HEK293 (cell line): ENCODE data around the gene RASEF.
"Not testable (repeated sequence)": the region's sequence is repeated elsewhere in the genome, so short reads cannot be mapped to it uniquely, and the experiment has no call there.

ENCODE experiments used
- CTCF ChIA-PET: fragments of 350-600 bp; formaldehyde crosslinking; extraction: SDS; loops from one replicate; lab custom pipeline; 2021; ENCODE audit warnings: antibody characterized with exemption; lab: Yijun Ruan, JAX
- POLR2A ChIA-PET: fragments of 300-600 bp; formaldehyde crosslinking; extraction: SDS; loops from one replicate; lab custom pipeline; 2020; ENCODE audit warnings: antibody characterized with exemption, inconsistent platforms; lab: Yijun Ruan, JAX
- H3K27ac ChIP-seq: fragments of 200-500 bp; sonication (Bioruptor generic); 2 replicates; pipeline ENCODE4 v1.5.1; 2014; ENCODE audit warnings: low read depth, low read length, control low read depth, inconsistent platforms; ENCODE audit errors: extremely low read depth
- H3K36me3 ChIP-seq, 2 experiments: fragments of 200-500 bp in 1 of 2; sonication (Bioruptor generic) in 1 of 2; 1 replicate in 1 of 2; 2 replicates in 1 of 2; pipeline ENCODE4 v1.5.1; 2014 to 2017; ENCODE audit warnings: inconsistent platforms in 2 of 2, low read length in 2 of 2; ENCODE audit not compliant: control insufficient read depth in 2 of 2, insufficient read depth in 1 of 2
- H3K4me1 ChIP-seq: fragments of 200-500 bp; sonication (Bioruptor generic); 2 replicates; pipeline ENCODE4 v1.5.1; 2014; ENCODE audit warnings: mild to moderate bottlenecking, low read length, inconsistent platforms; ENCODE audit not compliant: control insufficient read depth, insufficient read depth
- H3K4me3 ChIP-seq: 2 replicates; pipeline ENCODE4 v1.5.1; 2011; ENCODE audit warnings: low read depth, mild to moderate bottlenecking, control low read depth, low read length, moderate library complexity
- H3K9me3 ChIP-seq: fragments of 200-500 bp; sonication (Bioruptor generic); 2 replicates; pipeline ENCODE4 v1.5.1; 2014; ENCODE audit warnings: low read depth, low read length, inconsistent platforms; ENCODE audit not compliant: control insufficient read depth, insufficient read depth
- GLIS1 ChIP-seq: fragments of 450-650 bp; formaldehyde crosslinking; IDR thresholded peaks from 2 replicates; pipeline ENCODE4 v1.5.1; 2016; ENCODE audit warnings: missing biosample characterization, missing genetic modification characterization
- IKZF3 ChIP-seq: fragments of 450-650 bp; IDR thresholded peaks from 2 replicates; pipeline ENCODE4 v1.5.0; 2018; ENCODE audit warnings: missing biosample characterization, mild to moderate bottlenecking, missing genetic modification characterization, moderate library complexity
- KLF7 ChIP-seq: fragments of 450-650 bp; formaldehyde crosslinking; IDR thresholded peaks from 2 replicates; pipeline ENCODE4 v1.5.1; 2016; ENCODE audit warnings: missing biosample characterization, missing genetic modification characterization, borderline replicate concordance
- KLF8 ChIP-seq: fragments of 450-650 bp; formaldehyde crosslinking; IDR thresholded peaks from 2 replicates; pipeline ENCODE4 v1.5.1; 2016; ENCODE audit warnings: missing biosample characterization, missing genetic modification characterization
- SETDB1 ChIP-seq: IDR thresholded peaks from one replicate; pipeline ENCODE4 v1.6.1; 2017; ENCODE audit warnings: mild to moderate bottlenecking, low read length, moderate library complexity, mixed read lengths; ENCODE audit not compliant: insufficient read length
- SP7 ChIP-seq: fragments of 450-650 bp; formaldehyde crosslinking; IDR thresholded peaks from 2 replicates; pipeline ENCODE4 v1.5.1; 2016; ENCODE audit warnings: missing biosample characterization, missing genetic modification characterization
- ZBTB17 ChIP-seq: fragments of 450-650 bp; formaldehyde crosslinking; IDR thresholded peaks from 2 replicates; pipeline ENCODE4 v1.5.1; 2016; ENCODE audit warnings: missing biosample characterization, missing genetic modification characterization
- ZBTB21 ChIP-seq: fragments of 450-650 bp; formaldehyde crosslinking; IDR thresholded peaks from 2 replicates; pipeline ENCODE4 v1.5.1; 2017; ENCODE audit warnings: missing biosample characterization, missing genetic modification characterization
- ZNF112 ChIP-seq: fragments of 450-650 bp; formaldehyde crosslinking; IDR thresholded peaks from 2 replicates; pipeline ENCODE4 v1.5.0; 2017; ENCODE audit warnings: missing biosample characterization, missing genetic modification characterization
- ZNF274 ChIP-seq, 2 experiments: fragments of 200-500 bp in 1 of 2; fragments of 450-650 bp in 1 of 2; sonication (Bioruptor generic) in 1 of 2; formaldehyde crosslinking in 1 of 2; IDR thresholded peaks; 2 replicates each; pipeline versions ENCODE4 v1.5.1 to v1.6.1; 2014 to 2016; ENCODE audit warnings: borderline replicate concordance in 1 of 2, inconsistent platforms in 1 of 2, low read length in 1 of 2, missing biosample characterization in 1 of 2, missing genetic modification characterization in 1 of 2
- ZNF324 ChIP-seq: fragments of 450-650 bp; formaldehyde crosslinking; IDR thresholded peaks from 2 replicates; pipeline ENCODE4 v1.5.1; 2016; ENCODE audit warnings: missing biosample characterization, missing genetic modification characterization
- ZNF473 ChIP-seq: fragments of 450-650 bp; formaldehyde crosslinking; IDR thresholded peaks from 2 replicates; pipeline ENCODE4 v1.5.1; 2017; ENCODE audit warnings: missing biosample characterization, missing genetic modification characterization
- ZNF530 ChIP-seq: fragments of 450-650 bp; formaldehyde crosslinking; IDR thresholded peaks from 2 replicates; pipeline ENCODE4 v1.5.1; 2016; ENCODE audit warnings: low read depth, missing biosample characterization, missing genetic modification characterization
- TF ChIP-seq, protein P1 (sequence below): fragments of 450-650 bp; formaldehyde crosslinking; IDR thresholded peaks from 2 replicates; pipeline ENCODE4 v1.5.1; 2017; ENCODE audit warnings: missing biosample characterization, missing genetic modification characterization
- TF ChIP-seq, protein P2 (sequence below): fragments of 450-650 bp; formaldehyde crosslinking; IDR thresholded peaks from 2 replicates; pipeline ENCODE4 v1.5.1; 2016; ENCODE audit warnings: missing biosample characterization, missing genetic modification characterization
- TF ChIP-seq, protein P3 (sequence below): fragments of 450-650 bp; IDR thresholded peaks from 2 replicates; pipeline ENCODE4 v1.5.1; 2018; ENCODE audit warnings: missing biosample characterization, missing genetic modification characterization
- TF ChIP-seq, protein P4 (sequence below): fragments of 450-650 bp; formaldehyde crosslinking; IDR thresholded peaks from 2 replicates; pipeline ENCODE4 v1.5.1; 2017; ENCODE audit warnings: missing biosample characterization, missing genetic modification characterization
- TF ChIP-seq, protein P5 (sequence below): fragments of 450-650 bp; formaldehyde crosslinking; IDR thresholded peaks from 2 replicates; pipeline ENCODE4 v1.5.1; 2017; ENCODE audit warnings: missing biosample characterization, missing genetic modification characterization
- TF ChIP-seq, protein P6 (sequence below): fragments of 450-650 bp; formaldehyde crosslinking; IDR thresholded peaks from 2 replicates; pipeline ENCODE4 v1.5.1; 2017; ENCODE audit warnings: missing biosample characterization, mild to moderate bottlenecking, missing genetic modification characterization, moderate library complexity

The RASEF gene

DNA sequence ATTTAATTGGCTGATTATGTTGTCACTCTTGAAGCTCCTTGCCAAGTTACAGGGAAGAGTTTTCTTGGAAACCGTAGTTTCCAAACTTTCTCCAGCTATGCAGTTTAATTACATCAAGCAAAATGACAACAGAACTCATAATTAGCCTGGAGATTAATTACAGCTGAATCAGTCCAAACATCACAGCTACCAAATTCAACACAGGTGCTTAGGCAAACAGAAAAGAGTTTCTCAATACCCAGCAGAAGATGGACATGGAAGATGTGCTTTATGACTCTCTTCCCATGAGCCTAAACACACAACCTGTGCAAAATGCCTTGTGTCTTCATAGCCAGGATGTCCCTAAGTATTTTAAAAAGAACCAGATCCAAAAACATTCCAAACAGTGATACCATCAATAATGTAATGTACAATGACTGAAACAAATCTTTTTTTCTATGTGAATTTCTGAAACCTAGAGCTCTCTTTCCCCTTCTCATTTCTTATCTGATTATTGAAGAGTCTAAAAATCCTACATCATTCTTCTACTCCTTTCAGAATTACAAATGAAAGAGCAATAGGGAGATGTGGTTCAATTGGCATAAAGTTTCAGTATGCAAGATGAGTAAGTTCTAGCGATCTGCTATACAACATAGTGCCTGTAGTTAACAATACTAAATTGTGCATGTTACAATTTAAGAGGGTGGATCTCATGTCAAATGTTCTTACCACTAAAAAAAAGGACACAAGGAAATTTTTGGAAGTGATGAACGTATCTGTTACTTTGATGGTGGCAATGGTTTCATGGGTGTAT, 124.3 kb downstream of the RASEF start (continued):
- TF ChIP-seq, protein P1, sequence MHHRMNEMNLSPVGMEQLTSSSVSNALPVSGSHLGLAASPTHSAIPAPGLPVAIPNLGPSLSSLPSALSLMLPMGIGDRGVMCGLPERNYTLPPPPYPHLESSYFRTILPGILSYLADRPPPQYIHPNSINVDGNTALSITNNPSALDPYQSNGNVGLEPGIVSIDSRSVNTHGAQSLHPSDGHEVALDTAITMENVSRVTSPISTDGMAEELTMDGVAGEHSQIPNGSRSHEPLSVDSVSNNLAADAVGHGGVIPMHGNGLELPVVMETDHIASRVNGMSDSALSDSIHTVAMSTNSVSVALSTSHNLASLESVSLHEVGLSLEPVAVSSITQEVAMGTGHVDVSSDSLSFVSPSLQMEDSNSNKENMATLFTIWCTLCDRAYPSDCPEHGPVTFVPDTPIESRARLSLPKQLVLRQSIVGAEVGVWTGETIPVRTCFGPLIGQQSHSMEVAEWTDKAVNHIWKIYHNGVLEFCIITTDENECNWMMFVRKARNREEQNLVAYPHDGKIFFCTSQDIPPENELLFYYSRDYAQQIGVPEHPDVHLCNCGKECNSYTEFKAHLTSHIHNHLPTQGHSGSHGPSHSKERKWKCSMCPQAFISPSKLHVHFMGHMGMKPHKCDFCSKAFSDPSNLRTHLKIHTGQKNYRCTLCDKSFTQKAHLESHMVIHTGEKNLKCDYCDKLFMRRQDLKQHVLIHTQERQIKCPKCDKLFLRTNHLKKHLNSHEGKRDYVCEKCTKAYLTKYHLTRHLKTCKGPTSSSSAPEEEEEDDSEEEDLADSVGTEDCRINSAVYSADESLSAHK (tag by site-specific recombination) = peak; percentile 64; the same call in 1 of the 2 replicates
- TF ChIP-seq KLF7 = no peak

DNA sequence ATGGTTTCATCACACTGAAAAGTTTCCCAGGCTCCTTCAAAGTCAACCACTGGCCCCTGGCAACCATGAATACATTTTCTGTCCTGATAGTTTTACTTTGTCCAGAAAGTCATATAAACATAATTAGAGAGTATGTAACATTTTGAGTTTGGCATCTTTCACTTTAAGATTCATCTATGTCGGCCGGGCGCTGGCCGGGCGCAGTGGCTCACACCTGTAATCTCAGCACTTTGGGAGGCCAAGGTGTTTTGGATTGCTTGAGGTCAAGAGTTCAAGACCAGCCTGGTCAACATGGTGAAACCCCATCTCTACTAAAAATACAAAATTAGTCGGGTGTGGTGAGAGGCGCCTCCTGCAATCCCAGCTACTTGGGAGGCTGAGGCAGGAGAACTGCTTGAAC, 126.4 kb downstream of the RASEF start:
- H3K4me3 ChIP-seq, POLR2A ChIA-PET, H3K36me3 ChIP-seq, CTCF ChIA-PET, H3K27ac ChIP-seq, H3K9me3 ChIP-seq, H3K4me1 ChIP-seq: not testable (repeated sequence)

DNA sequence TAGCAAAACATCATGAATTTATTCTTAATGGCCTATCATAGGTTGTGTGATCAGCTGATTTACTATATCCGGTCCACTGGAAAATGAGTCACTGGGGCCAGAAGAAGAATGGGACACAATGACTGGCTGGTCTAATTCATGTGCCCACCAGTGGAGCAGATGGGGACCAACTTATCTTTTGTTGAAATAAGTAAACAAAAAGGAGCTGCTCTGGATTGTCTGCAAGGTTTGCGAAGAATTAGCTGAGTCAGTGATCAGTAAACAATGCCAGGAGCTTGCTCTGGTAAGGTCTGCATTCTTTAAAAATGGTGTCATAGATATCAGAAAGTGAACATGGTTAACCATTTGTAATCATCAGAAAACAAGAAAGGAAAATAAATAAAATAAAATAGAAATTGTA, 128.0 kb downstream of the RASEF start:
- Histone ChIP-seq H3K36me3 (no peaks in the 10 kb centered on the region), H3K4me1 (peaks cover 9% of the 10 kb centered on the region; the same call in 1 of the 2 replicates), H3K4me3 (no peak overlapping the region), H3K9me3 (no peaks in the 10 kb centered on the region), H3K27ac (peak overlapping the region; percentile 19; the same call in 1 of the 2 replicates)
- ChIA-PET POLR2A (interaction anchor here (0.9 to 2.2 kb wide), 6 partner anchors 9 to 445 kb away, joined by 3 to 32 read pairs (median 4); no protein-coding TSS in a partner anchor), CTCF (interaction anchor here (0.5 to 1.3 kb wide), 5 partner anchors 9 to 1281 kb away, joined by 3 to 6 read pairs (median 4); no protein-coding TSS in a partner anchor)
- TF ChIP-seq, protein P2, sequence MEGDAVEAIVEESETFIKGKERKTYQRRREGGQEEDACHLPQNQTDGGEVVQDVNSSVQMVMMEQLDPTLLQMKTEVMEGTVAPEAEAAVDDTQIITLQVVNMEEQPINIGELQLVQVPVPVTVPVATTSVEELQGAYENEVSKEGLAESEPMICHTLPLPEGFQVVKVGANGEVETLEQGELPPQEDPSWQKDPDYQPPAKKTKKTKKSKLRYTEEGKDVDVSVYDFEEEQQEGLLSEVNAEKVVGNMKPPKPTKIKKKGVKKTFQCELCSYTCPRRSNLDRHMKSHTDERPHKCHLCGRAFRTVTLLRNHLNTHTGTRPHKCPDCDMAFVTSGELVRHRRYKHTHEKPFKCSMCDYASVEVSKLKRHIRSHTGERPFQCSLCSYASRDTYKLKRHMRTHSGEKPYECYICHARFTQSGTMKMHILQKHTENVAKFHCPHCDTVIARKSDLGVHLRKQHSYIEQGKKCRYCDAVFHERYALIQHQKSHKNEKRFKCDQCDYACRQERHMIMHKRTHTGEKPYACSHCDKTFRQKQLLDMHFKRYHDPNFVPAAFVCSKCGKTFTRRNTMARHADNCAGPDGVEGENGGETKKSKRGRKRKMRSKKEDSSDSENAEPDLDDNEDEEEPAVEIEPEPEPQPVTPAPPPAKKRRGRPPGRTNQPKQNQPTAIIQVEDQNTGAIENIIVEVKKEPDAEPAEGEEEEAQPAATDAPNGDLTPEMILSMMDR (tag by site-specific recombination) = no peak
- TF ChIP-seq ZBTB21 = 0 out of 2 replicates have a peak, but pooled peaks have one; percentile 11
- TF ChIP-seq KLF8 (tag by site-specific recombination) = no peak
- TF ChIP-seq ZNF274 (IDR thresholded peaks at IDR 0.05; ENCODE audit: low read length) = no peak
- TF ChIP-seq ZNF274 (tag by site-specific recombination; IDR thresholded peaks at IDR 0.05; ENCODE audit: borderline replicate concordance) = no peak
- TF ChIP-seq IKZF3 (tag by site-specific recombination) = no peak
- no peak for TF ChIP-seq ZNF112
- TF ChIP-seq, protein P3, sequence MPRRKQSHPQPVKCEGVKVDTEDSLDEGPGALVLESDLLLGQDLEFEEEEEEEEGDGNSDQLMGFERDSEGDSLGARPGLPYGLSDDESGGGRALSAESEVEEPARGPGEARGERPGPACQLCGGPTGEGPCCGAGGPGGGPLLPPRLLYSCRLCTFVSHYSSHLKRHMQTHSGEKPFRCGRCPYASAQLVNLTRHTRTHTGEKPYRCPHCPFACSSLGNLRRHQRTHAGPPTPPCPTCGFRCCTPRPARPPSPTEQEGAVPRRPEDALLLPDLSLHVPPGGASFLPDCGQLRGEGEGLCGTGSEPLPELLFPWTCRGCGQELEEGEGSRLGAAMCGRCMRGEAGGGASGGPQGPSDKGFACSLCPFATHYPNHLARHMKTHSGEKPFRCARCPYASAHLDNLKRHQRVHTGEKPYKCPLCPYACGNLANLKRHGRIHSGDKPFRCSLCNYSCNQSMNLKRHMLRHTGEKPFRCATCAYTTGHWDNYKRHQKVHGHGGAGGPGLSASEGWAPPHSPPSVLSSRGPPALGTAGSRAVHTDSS (tag by site-specific recombination) = no peak
- no peak for TF ChIP-seq ZNF324
- TF ChIP-seq, protein P4, sequence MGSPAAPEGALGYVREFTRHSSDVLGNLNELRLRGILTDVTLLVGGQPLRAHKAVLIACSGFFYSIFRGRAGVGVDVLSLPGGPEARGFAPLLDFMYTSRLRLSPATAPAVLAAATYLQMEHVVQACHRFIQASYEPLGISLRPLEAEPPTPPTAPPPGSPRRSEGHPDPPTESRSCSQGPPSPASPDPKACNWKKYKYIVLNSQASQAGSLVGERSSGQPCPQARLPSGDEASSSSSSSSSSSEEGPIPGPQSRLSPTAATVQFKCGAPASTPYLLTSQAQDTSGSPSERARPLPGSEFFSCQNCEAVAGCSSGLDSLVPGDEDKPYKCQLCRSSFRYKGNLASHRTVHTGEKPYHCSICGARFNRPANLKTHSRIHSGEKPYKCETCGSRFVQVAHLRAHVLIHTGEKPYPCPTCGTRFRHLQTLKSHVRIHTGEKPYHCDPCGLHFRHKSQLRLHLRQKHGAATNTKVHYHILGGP (tag by site-specific recombination) = no peak
- no peak for TF ChIP-seq SP7
- 0 out of 2 replicates have a peak, but pooled peaks have one; percentile 11 for TF ChIP-seq ZBTB17 (tag by site-specific recombination)
- no peak for TF ChIP-seq SETDB1
- TF ChIP-seq, protein P5, sequence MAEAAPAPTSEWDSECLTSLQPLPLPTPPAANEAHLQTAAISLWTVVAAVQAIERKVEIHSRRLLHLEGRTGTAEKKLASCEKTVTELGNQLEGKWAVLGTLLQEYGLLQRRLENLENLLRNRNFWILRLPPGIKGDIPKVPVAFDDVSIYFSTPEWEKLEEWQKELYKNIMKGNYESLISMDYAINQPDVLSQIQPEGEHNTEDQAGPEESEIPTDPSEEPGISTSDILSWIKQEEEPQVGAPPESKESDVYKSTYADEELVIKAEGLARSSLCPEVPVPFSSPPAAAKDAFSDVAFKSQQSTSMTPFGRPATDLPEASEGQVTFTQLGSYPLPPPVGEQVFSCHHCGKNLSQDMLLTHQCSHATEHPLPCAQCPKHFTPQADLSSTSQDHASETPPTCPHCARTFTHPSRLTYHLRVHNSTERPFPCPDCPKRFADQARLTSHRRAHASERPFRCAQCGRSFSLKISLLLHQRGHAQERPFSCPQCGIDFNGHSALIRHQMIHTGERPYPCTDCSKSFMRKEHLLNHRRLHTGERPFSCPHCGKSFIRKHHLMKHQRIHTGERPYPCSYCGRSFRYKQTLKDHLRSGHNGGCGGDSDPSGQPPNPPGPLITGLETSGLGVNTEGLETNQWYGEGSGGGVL (tag by site-specific recombination) = 0 out of 2 replicates have a peak, but pooled peaks have one; percentile 9
- TF ChIP-seq GLIS1 = peak; percentile 27; the same call in 1 of the 2 replicates
- no peak for TF ChIP-seq ZNF530
- no peak for TF ChIP-seq ZNF473 (tag by site-specific recombination)
- TF ChIP-seq, protein P6, sequence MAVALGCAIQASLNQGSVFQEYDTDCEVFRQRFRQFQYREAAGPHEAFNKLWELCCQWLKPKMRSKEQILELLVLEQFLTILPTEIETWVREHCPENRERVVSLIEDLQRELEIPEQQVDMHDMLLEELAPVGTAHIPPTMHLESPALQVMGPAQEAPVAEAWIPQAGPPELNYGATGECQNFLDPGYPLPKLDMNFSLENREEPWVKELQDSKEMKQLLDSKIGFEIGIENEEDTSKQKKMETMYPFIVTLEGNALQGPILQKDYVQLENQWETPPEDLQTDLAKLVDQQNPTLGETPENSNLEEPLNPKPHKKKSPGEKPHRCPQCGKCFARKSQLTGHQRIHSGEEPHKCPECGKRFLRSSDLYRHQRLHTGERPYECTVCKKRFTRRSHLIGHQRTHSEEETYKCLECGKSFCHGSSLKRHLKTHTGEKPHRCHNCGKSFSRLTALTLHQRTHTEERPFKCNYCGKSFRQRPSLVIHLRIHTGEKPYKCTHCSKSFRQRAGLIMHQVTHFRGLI (tag by site-specific recombination) = no peak
